GM19351 (cell line): Measurements from ENCODE around the gene LHFPL3.
"Not testable (repeated sequence)": the region's sequence is repeated elsewhere in the genome, so short reads cannot be mapped to it uniquely, and the experiment has no call there.

ENCODE experiments used
- ATAC-seq: cut with Tn5 transposase; IDR thresholded peaks from one replicate; pipeline ENCODE4 v1.9.1; 2021; ENCODE audit warnings: mild to moderate bottlenecking, moderate library complexity; ENCODE audit not compliant: unreplicated experiment

Gene LHFPL3

DNA sequence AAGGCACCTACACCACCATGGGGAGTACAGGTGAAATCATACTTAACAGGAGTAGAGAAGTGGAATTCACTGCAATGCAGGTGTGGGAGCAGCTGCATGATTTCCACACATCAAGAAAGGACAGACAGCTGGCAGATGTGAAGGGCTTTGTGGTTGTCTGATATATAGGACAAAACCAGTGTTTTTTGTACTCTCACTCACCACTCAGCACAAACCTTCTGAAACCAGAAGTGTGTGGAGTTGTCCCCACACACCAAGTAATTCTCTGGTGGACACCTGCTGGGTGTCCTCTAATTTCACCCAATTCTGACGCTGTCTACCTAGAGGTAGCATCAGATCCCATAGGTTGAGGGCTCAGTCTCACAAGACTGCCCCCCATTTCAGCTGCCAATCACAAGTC lies 357.9 kb downstream of the LHFPL3 start:
- no peak for ATAC-seq

DNA sequence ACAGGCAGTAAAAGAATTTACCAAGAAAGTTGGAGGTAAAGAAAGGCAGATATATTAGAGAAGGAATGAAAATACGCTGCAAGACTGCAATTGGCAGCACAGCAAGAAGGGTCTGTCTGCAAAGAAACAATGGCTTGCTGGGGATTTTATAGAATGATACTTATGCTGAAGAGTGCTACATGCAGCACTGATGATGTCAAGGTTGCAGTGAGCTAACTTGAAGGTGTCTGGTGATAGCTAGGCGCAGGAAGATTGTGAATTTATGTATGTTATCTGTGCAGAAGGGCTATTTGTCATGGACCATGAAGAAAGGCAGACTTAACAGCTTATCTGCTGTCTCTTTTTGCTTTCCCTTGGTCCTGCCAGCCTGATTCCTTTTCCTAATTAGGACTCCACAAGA lies 366.3 kb downstream of the LHFPL3 start:
- no peak for ATAC-seq

DNA sequence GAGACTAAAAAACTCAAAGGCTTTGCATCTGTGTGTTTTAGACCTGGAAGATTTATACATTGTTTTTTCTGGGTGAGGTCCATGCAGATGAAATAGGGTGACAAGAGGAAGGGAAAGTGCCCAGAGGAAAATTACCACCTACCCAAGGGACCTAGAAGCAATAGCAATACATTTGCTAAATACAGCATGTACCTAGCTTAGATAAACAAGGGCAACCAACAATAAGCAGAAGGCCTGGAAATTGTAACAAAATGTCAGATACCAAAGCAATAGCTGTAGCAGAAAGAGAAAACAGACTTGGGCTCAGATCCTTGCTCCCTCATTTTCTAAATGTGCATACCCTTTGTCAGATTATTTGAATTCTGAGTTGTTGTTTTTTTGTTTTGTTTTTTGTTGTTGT lies 367.2 kb downstream of the LHFPL3 start:
- no peak for ATAC-seq

DNA sequence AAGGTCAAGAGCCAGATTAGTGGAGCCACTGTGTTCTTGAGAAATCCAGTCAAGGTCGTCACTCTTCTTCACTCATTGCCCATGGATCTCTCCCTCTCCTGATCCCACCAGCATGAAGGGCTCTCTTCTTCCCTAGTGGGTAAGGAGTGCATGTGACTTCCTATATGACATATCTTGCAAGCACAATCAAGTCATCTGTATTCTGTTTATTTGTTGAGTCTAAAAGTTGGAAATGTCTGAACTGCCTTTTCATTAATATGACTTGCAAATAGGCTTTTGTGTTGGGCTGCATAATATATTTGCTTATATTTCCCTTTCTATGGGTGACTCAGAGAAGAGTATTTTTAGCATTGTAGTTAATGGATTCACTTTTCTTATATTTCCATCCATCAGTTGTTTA lies 371.9 kb downstream of the LHFPL3 start:
- no peak for ATAC-seq

DNA sequence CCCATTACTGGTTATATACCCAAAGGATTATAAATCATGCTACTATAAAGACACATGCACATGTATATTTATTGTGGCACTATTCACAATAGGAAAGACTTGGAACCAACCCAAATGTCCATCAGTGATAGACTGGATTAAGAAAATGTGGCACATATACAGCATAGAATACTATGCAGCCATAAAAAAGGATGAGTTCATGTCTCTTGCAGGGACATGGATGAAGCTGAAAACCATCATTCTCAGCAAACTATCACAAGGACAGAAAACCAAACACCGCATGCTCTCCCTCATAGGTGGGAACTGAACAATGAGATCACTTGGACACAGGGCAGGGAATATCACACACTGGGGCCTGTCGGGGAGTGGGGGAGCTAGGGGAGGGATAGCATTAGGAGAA lies 392.6 kb downstream of the LHFPL3 start:
- not testable (repeated sequence) for ATAC-seq

DNA sequence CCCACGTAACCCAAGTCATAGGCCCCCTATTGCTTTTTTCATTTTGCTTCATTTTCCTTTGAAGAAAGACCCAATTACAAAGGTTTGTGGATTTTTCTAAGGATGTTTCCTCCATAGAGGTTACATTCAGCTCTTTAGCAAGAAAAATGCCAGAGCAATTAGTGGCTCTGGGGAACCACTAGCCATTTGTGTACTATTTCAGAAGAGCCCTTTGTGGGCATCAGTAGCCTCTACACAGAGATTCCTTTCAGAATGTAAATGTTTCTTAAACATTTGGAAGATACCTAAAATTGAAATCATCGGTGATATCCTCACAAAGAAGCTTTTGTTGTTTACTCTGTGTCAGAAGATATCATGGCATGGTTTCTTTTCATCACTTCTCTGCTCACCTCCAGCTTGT lies 394.6 kb downstream of the LHFPL3 start:
- ATAC-seq: no peak

DNA sequence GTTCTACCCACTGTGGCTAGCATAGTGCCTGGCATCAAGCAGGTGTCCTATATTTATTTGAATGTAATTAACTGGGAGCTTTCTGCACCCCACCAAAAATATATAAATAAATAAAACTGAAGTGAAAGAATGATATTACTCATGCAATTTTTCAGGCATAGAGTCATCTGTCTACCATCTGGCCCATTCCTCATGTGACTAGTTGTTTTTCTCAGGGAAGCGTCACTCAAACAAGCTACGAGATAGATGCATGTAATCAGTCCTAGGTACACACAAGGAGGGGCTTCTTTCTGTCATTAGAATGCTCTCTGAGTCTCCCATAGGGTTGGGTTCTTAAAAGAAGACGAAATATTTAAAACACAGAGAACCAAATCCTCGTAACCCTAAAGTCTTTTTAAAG lies 430.1 kb downstream of the LHFPL3 start:
- no peak for ATAC-seq

DNA sequence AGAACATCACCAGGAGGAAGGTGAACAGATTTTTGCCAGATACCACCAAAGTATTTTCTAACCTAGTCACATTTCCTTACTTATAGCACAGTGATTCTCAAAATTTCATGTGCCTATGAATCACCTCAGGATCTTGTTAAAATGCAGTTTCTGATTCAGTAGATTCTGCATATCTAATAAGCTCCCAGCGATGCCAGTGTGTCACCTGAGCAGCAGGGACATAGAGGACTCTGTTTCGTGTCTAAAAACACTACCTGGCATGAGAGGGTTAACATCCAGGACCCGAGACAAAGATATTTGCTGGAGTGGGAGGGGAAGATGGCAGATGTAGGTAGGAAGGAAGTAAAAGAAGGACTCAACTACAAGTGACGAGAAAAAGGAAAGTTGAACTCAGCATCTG lies 433.5 kb downstream of the LHFPL3 start:
- ATAC-seq: no peak

DNA sequence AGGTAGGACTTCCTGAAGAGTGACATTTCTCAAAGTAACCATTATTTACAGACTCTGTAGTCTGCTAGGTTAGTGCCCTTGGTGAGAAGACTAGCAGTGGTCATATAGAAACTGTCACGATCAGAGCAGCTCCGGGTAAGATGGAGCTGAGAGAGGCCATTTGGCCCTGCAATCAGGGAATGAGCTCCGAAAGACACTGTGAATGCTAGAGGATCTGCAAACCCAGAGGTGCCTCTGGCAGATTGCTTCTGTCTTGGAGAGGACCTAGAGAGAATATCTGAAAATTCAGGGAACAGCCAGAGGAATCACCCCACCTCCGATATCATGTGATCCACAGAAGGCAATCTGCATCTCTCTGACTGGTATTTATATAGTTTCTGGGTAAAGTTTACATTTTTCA lies 438.7 kb downstream of the LHFPL3 start:
- ATAC-seq: no peak

DNA sequence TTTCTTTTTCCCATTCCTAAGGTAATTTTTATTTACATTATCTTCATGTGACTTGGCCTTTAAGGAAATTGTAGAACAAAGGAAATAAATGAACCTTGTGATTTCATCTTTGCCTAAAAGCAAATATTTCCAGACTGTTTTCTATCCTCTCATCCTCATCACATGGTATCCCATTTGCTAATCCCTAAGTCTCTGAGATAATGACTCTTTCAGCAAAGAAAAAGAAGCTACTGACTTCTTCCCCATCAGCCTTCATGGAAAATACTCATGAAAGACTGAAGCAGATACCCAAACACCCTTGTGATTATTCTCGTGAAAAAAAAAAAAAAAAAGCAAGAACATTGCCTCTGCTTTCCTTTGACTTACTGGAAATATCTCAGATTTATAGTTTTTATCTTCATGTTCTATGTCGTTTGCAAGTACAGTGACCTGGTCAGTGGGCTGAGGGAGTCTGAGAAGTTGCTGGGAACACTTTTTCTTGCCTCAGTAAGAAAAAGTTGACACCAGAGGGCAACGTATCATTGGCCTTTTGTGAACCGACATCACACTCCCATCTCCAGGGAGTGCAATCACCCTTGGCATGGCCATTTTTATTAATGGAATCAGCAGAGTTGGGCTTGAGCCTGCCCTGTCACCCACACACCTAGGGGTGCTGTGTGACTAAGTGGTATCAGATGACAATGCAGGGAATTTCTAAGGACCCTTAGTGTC lies 439.6 kb downstream of the LHFPL3 start:
- no peak for ATAC-seq

DNA sequence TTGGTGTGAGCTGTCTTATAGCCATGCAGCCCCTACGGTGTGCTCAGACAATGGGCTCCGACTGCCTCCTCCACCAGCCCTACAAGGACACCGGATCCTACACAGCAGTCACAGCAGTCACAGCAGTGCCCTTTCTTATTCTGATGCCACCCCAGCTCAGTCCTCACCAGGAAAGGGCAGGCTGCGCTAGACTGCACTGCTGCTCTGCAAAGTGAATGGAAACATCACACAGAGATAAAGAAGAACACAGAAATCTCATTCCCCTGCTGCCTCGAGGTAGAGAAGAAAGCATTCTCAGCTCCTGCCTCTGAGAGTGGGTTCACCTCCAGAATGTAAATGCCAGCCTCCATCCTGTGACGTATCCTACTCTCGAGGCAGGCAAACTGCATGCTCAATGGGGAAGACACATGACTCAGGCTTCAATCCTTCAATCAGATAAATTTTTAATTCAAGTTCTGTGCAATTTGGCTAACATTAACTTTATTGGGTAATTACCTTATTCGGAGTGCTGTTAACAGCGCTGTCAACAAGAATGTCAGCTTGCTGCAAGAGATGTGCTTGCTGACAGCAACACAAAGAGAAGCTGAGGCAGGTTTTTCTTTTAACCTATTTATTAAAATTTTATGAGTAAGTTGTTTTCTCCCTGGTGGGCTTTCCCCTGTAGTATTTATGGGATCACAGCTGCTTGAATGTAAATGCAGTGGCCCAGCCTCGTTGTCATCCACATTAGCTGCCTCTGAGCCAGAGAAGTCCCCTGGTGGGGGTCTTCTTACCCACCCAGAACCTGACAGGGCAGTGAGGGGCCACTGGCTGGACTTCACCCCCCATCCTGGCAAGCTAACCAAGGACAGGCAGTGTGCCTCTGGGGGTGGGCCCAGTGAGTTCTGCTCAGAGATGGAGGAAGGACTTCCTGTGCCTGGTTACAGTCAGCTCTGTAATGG lies 444.3 kb downstream of the LHFPL3 start:
- no peak for ATAC-seq

DNA sequence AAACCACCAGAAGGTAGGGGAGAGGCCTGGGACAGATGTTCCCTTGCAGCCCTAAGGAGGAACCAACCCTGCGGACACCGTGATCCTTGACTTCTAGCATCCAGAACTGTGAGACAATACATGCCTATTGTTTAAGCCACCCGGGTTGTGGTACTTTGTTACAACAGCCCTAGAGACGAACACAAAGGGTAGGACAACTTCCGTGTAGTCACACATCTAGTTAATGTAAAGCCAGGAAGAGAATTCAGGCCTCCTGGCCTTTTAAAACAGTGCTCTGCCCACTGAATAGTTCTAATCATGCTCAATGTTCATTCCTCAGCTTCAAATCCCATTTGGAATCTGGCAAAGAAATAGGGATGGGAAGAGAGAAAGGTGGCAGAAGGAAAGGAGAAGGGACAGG lies 445.4 kb downstream of the LHFPL3 start:
- ATAC-seq: no peak

DNA sequence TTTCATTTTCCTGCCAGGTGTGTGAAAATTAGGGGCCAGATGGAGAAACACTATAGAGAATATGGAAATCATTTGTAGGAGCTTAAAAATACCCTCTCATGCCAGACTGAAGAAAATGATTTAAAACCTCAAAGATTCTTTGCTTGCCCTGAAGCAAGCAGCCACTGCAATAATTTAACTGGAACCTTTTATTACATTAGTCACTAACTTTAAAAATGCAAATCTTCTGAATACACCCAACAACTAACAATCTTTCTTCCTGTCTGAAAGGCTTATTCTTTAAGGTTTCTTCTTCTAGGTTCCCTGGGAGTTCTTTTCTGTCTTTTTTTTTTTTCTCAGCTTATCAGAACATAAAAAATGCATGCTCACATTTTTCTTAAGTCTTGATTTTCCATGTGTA lies 447.1 kb downstream of the LHFPL3 start:
- ATAC-seq: no peak

DNA sequence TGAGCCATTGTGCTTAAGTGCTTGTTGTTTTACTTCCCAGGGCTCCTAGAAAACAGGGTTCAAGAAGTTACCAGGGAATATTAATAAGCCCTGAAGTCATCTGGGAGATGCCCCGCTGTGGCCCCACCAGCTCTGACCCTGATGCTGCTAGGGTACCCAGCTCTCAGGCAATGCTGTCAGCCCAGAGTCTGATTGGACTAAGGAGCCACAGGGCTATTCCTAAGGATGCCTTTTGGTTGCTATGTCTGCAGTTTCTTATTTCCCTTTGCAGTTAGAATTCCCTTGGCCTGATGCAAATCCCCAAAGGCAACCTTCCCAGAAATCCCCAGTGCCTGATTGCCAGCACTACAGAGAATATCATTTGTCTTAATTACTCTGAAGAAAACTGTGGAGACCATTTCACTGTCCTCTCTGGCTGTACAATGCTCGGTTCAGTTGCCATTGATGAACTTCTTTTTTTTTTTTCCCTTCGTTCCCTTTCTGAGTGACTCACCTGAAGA lies 448.9 kb downstream of the LHFPL3 start:
- no peak for ATAC-seq

DNA sequence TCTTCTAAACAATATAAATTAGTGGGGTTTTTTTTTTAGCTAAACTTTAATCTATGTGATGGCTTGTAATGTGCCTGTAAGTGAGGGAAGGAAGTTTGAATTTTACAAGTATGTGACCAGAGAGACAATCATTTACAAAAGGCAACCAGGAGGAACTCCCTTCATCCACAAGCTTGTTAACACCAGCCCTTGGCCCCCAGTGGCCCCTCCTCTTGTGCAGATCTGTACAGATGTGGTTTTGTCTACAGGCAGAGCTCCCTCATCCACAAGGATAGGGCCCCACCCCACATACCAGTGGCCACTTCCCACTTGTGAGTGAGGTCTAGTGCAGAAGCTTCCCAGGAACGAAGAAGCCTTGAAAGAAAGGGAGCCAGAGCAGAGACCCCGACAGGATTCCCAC lies 451.5 kb downstream of the LHFPL3 start:
- no peak for ATAC-seq

DNA sequence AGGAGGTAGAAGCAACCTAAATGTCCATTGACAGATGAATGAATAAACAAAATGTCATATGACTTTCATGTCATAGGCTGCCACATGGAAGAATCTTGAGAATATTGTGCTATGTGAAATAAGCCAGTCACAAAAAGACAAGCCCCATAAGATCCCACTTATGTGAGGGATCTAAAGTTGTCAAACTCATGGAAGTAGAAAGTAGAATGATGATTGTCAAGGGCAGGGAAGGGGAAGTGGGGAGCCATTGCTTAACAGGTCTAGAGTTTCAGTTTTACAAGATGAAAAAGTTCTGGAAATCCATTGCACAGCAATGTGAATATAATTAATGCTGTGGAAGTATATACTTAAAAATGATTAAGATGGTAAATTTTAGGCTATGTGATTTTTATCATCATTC lies 456.3 kb downstream of the LHFPL3 start:
- ATAC-seq: no peak

DNA sequence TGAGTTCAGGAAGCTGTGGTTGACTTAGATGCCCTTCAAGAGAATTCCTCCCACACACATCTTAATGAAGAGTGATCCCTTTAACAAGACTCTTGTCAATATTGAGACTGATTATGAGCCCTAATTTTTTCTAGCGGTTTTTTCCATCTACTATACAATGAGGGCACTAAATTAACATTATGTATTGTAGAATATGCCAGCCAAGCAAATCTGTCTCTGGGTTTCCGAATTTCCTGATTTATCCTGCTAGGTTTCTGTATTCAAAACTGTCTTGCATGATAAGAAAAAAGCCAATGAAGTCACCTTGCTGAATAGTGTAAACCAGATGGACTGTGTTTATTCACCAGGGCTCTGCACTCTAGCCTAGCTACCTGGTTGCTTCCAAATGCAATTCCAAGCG lies 461.4 kb downstream of the LHFPL3 start:
- no peak for ATAC-seq

DNA sequence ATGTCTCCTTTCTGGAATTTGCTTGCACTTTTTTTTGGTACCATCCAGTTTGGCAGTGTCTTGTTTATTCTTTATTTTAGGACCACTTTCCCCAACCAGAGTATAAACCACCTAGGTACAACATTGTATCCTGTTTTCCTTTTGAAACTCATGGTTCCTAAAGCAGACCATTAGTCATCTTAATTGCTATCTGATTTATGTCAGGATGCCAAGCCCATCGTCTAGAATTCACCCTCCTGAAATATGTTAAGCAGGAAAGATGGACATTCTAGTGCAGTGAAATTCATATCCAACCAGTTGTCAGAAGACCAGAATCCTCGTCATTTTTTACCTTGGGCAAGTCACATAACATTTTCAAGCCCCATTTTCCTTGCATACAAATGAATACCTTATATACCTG lies 462.0 kb downstream of the LHFPL3 start:
- ATAC-seq: no peak

DNA sequence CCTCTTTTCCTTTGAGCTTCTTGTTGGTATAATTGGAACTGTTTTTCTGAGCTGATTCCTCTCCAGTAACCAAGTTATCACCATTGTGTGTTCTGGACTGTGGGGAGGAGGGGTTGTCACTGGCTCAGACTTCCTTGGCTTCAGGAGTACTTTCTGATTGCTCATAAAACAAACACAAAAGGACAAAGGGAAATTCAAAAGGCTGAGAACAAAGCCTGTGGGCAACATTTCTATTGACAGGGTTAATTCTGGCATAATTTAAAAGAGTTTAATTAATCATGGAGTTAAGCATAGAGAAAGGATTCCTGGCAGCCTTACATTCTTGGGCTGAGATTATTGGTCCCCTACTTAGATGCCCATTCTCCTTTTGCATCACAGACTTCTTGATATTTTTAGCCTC lies 462.7 kb downstream of the LHFPL3 start:
- no peak for ATAC-seq

DNA sequence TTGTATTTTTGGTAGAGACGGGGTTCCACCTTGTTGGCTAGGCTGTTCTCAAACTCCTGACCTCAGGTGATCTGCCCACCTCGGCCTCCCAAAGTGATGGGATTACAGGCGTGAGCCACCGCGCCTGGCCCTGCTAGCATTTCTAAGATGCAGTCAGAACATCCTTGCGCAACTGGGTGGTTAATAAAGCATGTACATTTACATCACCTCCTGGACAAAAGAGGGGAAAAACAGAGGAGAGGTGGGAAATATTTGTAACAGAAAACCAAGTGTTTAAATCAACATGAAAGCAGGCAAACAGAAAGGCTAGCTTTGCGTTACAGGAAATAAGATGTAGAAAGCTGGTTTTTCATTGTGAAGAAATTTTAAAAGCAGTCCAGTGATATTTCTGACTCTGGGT lies 464.7 kb downstream of the LHFPL3 start:
- ATAC-seq: no peak

DNA sequence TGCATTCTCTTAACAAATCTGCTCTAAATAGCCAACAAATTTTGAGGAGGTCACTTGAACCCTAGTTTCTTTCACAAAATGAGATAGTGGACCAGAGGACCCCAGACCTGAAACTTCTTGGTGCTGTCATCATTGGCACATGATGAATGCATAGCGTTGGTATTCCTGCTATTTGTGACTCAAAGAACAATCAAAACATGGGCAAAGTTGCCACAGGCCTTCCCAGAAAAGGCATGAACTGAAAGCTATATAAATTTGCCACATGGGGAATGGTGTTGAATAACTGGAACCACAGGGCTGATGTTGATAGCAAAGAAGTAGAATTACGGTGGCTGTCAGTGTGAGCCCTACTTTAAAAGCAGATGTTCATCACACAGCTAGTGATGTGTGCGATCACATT lies 465.8 kb downstream of the LHFPL3 start:
- no peak for ATAC-seq

DNA sequence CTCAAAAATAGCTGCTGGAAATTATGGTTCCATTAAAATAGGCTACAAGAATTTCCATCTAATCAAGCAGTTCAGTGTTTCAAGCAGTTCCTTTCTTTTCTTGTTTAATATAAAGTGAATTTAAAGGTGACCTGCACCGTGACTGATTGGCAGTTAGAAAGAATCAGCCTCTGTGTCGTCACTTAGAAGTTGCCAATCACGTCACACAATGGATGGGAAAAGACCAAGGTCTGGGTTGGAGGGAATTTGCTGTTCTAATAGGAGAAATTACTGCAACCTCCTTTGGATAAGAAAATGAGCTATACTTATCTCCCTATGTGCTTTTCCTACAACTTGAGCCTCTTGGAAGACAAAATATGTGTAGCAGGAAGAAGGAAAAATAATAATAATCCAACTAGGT lies 466.2 kb downstream of the LHFPL3 start:
- ATAC-seq: no peak
